ENCODE data around the gene TRIO.

The TRIO gene

DNA sequence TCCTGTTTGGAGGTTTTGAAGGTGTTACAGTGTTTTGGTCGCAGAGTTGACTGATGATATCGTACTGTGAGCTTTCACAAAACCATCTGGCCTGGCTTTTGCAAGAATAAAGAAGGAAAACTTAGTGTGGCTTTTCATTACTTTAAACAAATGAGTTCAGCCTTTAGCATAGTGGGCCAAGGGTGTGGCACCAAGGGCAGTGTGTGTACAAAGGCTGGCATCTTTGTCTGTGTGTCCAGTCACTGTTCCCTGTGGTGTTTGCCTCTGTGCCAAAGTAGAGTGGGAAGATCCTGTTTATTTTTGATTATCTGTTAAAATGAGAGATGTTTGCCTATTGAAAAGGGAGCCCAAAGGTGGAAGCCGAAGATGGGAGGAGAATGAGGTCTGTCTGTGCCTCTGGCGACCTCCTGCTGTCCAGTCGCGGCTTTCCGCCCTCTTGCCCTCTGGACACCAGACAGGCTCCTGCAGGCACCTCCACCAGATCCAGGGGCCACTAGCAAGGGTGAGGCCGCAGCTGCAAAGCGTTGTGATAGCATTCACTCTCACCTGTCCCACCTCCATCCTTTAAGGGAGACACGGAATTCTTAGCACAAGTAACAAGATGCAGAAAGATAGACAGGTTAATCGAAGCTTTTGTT lies 113.7 kb downstream of the TRIO start:
- in situ Hi-C loops (cut with HindIII; ENCODE audit: low sequenced_read_pairs) = no loop called here

DNA sequence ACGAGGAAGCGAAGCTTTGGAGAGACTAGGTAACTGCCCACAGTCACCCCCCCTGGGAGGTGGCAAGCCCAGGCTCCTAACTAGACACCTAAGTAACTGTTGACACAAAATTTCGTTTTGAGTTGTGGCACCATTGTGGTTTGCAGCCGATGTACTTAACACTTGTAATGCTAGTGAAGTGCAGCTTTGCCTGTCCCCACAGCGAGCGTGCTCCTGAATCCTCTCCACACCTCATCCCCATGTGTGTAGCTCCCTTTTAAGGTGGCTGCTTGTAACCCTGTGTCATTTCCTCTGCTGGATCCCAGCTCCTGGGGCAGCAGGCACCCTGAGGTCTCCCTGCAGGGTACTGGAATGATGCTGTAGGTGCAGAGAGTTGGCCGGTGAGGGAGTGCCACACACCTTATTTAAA lies 114.9 kb downstream of the TRIO start:
- in situ Hi-C loops (cut with HindIII; ENCODE audit: low sequenced_read_pairs) = no loop called here

DNA sequence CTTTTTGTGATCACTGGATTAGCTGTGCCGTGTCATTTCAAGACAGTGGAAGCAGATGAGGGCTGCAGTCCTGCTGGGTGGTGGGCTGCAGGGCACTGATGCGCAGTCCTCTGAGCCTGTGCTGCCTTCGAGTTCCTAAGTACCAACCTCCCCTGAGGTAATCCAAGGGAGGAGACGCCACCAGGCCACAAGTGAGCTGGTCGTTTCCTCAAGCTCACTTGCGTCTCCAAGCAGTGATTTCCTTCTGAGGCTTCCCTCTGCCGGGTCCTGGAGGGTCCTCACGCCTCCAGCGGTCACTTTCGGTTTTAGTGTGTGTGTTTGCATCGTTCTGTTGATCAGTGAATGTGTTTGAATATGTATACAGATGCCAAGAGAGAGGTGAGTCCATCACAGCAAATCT lies 115.7 kb downstream of the TRIO start:
- in situ Hi-C loops (cut with HindIII; ENCODE audit: low sequenced_read_pairs) = no loop called here

DNA sequence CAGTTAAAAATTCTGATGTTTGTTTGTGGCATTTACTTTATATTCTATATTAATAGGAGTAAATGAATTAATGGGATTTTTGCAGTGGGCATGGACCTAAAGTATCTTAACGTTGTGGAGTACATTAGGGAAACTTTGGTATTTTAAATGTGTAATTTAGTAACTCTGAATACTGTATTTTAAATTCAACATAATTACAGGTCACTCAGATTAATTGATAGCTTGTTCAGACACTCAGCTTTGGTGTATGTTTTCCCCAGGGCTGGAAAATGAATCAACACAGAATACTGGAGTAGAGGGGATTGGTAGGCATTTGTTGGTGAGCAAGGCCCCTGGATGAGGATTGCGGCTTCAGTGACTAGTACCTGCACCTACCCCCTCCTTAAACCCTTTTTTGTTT lies 117.5 kb downstream of the TRIO start:
- in situ Hi-C loops (cut with HindIII; ENCODE audit: low sequenced_read_pairs) = no loop called here

DNA sequence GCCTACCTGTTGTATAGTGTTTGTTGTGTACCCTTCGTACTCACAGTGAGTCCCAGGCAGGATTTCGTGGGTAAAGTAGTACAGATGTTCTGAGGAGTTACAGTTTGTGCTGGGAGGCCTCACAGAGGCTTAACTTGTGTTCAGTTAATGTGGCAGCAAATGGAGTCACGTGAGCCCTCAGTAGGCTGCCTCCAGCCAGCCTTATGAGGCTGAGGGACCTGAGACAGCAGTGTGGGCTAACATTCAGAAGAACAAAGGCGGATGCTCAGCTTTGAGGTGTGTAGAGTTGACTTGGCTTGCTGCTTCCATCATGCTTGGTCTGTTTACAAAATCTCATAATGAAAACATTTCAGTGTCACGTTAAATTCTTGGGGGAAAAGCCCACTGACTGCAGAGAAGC lies 118.1 kb downstream of the TRIO start:
- in situ Hi-C loops (cut with HindIII; ENCODE audit: low sequenced_read_pairs) = no loop called here

DNA sequence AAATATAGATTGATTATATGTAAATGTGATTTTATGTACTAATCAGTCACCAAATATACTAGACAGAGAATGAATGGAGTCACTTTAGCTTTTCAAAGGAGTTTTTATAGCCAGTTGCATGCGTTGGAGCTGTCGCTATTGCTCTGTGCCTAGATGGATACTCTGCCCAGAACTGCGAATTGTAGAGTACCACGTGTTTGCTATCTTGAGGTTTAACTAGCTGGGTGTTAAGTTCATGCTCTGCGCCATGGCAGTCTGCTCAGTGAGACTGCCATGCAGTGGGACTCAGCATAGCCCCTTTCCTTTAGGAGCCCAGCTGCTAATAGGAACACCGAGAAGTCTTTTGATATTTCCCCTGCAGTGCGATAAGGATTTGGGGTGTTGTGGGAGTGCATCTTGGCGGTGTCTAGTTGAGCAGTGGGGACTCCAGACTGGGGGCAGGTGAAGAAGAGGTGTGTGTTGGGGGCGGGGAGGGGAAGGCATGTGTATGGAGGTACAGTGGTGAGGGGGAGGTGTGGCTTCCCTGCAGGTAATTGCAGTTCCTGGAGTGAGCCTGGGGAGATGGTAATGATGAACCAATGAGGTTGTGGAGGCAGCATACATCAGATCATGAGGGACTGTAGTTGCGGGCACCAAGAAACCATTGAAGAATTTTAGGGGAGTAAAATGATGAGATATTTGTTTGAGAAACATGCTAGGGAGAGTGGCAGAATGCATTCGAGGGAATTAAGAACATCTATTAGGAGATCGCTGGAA lies 118.9 kb downstream of the TRIO start:
- in situ Hi-C loops (cut with HindIII; ENCODE audit: low sequenced_read_pairs) = no loop called here

DNA sequence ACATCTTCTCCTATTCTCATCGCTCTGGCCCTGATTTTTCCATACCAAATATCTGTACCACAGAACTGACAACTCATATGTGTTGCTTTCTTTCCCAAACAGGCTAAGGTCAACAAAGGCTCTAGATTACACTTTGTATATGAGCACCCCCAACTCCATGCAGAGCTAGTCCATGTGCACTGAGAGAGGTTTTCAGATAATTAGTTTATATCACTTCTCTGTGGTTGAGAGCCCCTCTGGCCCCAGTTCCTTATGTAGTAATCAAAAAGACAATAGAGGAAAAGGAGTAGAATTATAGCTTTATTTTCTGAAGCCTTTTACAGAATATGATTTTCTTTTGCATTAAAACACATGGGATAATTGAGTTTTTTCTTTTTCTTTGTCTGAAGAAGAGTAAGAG lies 120.0 kb downstream of the TRIO start:
- in situ Hi-C loops (cut with HindIII; ENCODE audit: low sequenced_read_pairs) = no loop called here

DNA sequence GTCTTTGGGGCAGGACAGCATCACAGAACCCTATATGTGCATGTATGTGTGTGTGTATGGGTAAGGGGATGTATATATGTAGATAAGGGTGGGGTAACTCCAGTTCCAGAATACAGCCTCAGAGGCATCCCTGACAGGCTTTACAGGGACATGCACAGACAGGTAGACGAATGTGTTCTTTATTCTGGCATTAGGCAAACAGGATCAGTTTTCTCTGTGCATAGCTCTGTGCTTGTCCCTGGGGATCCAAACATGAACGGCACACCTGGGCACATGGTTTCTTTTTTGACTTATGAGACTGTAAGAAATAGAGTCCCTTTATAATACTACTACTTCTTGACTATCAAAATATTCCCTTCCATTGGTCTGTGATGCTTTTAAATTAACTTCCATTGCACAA lies 120.6 kb downstream of the TRIO start:
- in situ Hi-C loops (cut with HindIII; ENCODE audit: low sequenced_read_pairs) = no loop called here

DNA sequence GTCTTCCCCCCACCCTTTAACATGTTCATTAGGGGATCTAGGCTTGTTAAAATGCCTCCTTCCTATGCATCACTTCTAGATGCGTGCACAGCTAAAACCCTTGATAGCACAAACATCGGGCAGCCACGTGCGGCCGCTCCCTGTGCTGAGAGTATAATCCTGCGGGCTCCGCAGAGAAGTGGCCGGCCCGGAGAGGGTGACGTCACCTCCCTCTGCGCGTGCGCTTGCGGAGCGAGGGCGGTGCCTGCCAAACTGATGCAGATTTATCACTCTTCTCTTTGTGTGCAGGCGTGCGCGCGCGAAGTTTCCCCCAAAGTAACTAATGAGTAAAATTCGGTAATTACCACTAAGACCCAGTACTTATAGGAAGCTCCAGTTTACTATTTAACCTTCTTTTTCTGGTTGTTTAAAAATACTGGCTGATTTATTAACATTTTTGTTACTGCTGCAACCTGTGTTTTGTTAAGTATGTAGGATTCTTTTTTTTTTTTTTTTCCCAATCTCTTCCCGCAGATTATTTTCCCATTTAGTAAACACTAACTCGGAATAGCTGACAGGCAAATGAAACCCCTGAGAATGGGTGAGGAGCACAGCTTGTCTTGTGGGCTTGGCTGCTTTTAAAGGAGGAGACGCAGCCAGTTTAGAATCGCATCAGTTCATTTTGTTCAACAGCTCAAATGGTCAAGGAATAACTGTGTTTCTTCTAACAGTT lies 121.6 kb downstream of the TRIO start:
- in situ Hi-C loops (cut with HindIII; ENCODE audit: low sequenced_read_pairs) = no loop called here

DNA sequence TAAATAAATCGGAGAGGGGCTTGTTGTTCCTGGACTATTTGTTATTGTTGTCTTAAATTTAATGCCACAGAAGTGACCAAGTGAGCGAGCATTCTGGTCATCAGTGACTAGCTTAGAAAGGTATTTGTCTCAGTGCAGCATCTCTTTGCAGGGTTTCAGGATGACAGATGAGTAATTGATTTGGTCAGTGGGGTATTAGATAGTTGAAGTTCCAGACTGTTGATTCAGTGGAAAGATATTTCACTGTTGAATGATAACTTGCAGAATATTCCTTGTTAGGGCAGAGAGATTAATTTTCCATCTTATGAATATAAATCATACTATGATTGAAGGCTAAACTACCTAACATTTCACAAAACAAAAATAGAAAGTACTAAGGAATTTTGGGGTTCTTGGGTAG lies 122.4 kb downstream of the TRIO start:
- in situ Hi-C loops (cut with HindIII; ENCODE audit: low sequenced_read_pairs) = no loop called here

DNA sequence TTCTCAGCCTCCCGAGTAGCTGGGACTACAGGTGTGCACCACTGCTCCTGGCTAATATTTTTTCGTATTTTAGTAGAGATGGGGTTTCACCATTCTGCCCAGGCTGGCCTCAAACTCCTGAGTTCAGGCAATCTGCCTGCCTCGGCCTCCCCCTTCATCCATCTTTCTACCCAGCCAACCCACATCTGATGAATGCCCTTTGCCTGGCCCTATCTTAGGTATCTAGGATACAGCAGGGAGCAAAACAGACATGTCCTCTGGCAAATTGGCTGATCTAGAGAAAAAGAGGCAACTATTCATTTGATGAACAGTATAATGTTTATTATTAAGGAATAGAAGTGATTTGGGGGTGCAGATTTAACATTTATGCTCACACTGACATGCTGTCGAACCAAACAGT lies 123.0 kb downstream of the TRIO start:
- in situ Hi-C loops (cut with HindIII; ENCODE audit: low sequenced_read_pairs) = no loop called here

DNA sequence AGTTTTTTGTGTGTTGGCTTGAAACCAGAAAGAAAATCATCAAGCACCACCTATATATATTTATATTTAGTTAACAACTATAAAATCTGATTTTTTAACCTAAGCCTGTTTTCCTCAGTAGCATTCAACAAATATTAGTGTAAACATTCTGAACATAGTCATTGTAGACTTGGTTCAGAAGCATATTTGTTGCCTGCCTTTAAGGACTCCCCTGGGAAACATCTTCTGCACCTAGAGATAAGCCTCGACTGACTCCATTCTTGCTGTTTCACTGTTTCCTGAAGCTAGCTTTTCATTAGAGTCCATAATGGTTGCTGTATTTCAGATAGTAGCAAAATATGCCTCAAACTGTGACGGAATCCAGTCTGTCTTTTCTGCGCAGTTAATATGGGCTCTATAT lies 123.5 kb downstream of the TRIO start:
- in situ Hi-C loops (cut with HindIII; ENCODE audit: low sequenced_read_pairs) = no loop called here

DNA sequence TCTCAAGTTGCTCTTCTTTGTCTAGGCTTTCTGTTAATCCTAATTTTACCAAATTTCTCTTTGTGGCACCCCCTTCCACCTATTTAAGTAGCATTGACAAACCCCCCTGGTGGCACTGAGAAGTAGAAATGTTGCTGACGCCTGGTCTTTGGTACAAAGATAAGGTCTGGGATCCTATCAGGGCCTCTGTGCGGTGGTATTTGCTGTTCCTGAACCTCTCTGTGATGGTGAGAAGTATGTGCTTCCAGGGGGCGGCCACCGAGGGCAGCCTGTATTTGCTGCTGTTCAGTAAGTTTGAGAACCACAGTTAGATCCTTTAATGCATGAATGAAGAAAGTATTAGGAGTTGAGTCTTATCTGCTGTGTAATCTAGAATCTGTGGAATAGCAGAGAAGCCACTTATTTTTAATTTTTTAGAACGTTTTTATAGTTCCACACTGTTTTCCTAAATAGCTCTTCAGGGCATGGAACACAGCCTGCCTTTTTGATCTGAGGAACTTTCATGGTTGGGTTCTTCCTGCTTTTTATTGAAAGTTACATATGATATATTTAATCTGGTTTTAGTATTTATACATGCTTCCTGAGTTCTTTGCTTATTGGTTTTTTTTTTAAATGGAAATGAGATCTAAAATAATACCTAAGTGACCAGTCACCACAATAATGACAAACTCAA lies 124.2 kb downstream of the TRIO start:
- in situ Hi-C loops (cut with HindIII; ENCODE audit: low sequenced_read_pairs) = no loop called here

DNA sequence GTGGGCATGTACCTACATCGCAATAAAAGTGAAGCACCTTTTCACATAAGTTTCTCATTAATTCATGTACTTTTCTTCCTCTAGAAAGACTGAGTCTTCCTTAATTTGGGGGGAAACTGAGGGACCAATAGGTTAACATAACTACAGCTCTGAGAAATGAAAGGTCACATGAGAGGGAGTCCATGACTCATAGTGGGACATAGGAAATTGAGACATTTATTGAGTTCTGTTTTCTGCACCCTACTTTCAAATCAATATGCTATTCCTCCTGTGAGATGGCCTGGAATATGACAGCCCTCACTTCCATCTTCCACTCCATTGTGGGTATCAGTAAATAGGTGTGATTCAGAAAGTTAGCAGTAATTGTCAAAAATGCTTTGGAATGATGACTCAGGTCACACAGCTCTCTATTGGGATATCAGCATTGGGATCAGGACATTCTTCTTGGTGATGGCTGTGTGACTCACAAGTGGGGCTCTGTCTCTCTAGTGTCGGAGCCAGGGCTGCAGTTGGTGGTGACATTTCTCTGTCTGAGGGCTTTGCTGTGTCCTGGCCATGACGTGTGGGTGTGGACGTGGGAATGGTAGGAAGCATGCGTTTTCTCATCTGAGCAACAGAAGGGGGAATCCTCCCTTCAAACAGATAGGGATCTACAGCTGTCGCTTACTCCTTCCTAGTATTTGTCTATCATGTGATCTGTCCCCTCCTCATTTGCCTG lies 125.0 kb downstream of the TRIO start:
- in situ Hi-C loops (cut with HindIII; ENCODE audit: low sequenced_read_pairs) = no loop called here

DNA sequence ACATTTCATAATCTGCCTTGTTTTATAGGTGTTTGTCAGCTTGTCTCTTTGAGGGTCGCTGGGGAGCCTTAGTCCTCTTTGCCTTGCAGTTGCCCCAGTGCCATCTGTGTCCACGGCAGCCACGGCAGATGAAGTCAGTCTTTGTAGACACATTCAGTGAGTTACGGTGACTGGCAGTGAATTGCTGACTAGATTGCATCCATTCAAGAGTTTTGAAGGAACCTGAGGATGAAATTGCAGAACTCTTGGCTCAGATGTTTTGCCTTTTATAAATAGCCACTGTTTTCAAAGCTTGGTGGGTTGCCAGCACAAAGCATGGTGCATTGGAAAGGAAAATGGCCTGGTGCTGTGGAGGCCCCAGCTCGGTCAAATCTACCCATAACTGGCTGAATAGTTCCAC lies 125.6 kb downstream of the TRIO start:
- in situ Hi-C loops (cut with HindIII; ENCODE audit: low sequenced_read_pairs) = no loop called here

DNA sequence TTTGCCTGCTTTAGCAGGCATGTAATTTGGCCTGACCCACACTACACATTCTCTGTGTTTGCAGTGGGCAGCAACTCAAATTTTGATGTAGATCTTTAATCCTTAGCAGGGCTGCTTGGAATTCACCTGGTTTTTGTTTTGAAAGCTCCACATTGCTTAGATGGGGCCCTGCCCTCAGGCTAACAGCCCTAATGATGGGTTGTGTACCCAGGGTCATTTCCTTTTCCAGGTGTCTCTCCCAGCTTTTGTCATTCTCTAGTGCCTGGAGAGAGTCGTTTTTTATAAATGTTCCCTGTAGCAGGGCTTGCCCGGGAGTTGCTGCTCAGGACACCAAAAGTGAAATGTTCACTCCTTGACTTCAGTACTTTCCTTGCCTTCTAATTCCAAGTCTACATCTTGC lies 126.3 kb downstream of the TRIO start:
- in situ Hi-C loops (cut with HindIII; ENCODE audit: low sequenced_read_pairs) = no loop called here

DNA sequence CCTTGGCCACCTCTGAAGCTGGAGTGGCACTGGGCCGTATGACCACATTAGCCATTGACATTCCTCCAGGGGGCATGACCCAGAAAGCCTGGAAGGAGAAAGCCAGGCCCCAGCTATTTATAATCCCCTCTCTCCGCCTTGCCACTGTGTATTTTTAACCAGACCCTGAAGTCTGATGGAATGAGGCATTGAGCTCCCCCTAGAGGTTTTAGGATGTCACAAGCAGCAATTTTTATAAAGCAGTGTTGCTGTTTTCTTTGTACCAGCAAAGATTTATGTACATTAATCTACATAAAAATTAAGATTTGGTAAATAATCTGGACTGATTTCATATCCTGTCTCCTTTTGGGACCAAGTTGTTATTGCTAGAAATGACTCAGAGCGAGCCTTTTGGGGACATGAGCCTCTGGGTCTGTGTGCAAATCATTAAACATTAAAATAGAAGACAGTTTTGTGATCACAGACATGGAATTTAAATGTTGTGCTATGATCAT lies 127.1 kb downstream of the TRIO start:
- in situ Hi-C loops (cut with HindIII; ENCODE audit: low sequenced_read_pairs) = no loop called here

DNA sequence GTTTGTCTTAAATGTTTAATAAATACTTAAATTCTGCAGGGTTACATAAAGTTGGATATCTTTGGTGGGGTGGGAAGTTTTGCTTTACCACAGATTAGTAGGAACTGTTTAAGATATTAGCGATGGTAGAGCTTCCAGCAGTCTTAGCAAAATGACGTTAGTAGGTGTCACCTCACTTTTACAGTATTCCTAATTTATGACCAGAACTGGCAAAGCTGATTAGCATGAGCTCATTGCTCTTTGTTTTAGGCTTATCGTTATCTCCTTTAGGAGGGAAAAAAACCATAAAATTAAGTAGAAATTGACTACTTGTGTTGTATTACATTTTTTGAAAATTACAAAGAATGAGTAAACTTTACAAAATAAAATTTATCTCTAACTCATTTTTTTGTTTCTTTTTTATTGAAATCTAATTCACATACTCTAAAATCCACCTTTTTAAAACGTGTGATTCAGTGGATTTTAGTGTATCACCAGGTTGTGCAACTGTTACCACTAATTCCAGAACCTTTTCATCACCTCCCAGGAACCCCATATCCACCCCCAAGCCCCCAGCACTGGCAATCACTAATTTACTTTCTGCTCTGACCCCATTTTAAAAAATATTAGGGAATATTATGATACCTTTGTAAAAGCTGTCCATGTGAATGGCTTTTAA lies 129.5 kb downstream of the TRIO start:
- in situ Hi-C loops (cut with HindIII; ENCODE audit: low sequenced_read_pairs) = no loop called here

DNA sequence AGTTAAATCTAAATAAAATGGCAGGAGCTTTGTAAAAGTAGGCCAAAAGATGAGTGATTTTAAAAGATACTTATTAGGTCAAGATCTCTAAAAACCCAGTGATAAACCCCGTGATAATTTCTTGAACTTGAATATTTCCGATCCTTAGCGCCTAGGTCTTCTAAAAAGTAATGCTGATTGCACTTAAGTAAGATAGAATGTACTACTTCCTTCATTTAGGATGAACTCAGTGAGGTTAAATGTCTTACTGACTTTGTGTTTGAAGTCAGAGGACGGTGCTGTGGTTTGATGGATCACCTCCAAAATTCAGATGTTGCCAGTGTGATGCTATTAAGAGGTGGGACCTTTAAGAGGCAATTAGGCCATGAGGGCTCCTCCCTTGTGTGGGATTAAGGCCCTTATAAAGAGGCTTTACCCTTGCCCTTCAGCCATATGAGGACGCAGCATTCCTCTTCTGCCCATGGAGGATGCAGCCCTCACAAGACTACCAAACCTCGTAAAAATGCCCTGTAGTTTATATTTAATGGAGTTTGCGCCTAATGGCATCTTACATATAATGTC lies 130.1 kb downstream of the TRIO start:
- in situ Hi-C loops (cut with HindIII; ENCODE audit: low sequenced_read_pairs) = no loop called here

DNA sequence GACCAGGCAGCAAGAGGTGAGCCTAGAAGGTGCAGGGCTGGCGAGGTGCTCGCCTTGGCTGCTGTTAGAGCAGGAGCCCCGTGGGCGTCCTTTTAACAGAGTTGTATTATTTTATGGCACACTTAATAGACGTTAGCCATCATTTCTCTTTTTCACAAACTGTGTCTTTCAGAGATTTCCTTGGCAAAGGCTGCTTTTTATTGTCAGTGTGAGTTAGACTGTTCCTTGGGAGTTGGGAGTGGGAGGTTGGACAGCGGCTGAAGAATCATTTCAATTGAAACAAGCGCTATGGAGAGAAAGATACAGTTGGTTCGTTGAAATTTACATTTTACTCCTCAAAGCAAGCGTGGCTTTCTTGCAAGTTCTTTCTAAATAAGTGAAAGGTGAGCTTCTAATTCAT lies 133.2 kb downstream of the TRIO start:
- in situ Hi-C loops (cut with HindIII; ENCODE audit: low sequenced_read_pairs) = loop anchor here (5.0 kb wide), 1 partner anchor 169 kb away; no protein-coding TSS in a partner anchor

Data from endothelial cell of hepatic sinusoid (primary cell).